ENCODE data around the gene MAP3K2.

Gene MAP3K2, protein sequence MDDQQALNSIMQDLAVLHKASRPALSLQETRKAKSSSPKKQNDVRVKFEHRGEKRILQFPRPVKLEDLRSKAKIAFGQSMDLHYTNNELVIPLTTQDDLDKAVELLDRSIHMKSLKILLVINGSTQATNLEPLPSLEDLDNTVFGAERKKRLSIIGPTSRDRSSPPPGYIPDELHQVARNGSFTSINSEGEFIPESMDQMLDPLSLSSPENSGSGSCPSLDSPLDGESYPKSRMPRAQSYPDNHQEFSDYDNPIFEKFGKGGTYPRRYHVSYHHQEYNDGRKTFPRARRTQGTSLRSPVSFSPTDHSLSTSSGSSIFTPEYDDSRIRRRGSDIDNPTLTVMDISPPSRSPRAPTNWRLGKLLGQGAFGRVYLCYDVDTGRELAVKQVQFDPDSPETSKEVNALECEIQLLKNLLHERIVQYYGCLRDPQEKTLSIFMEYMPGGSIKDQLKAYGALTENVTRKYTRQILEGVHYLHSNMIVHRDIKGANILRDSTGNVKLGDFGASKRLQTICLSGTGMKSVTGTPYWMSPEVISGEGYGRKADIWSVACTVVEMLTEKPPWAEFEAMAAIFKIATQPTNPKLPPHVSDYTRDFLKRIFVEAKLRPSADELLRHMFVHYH

DNA sequence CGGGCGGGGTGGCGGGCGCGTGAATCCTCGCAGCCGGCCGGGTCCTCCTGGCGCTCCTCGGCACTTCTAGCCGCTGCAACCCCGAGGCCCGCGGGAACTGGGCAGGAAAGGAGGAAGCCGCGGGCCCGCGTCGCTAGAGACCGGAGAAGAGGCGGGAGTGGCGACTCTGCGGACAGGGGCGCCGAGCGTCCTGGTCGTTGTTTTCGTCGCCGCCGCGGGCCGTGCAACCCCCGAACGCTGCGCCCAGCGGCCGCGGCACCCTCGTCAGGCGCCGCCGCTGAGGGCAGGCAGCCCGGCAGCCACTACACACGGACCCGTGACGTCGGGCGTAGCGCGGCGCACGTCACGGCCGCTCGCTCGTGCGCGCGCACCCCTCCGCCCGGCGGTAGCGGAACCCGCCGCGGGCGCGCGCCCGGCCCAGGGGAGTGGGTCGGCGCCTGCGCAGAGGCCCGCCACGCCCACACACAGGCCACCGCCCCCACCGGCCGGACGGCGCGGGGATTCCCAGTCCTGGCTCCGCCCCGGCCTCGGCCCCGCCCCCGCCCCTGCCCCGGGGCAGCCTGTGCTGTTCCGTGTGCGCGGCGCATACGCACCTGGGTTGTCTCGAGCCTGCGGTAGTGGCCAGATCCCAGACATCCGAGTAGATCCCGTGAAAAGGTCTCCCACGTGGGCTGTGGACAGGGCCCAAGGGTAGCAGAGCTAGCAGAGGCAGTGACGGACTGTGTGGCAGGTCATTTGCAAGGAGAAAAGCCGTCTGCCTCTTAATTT lies at the start of gene MAP3K2:
MAP3K2 (minus strand) TSS at position 321 of the 768 bp plus-strand sequence. CDS start 44,846 bp downstream, outside the sequence.
- Histone ChIP-seq H3K27me3 (ENCODE audit: control insufficient read depth, low read length) (no peaks in the 10 kb centered on the region), H3K27ac (ENCODE audit: low read depth, low read length) (peak within 1 kb of the TSS; percentile 83), H3K36me3 (ENCODE audit: control insufficient read depth, low read length) (peaks cover 10% of the 10 kb centered on the region), H4K20me1 (ENCODE audit: control insufficient read depth, insufficient read depth, low read depth, low read length) (peaks cover 11% of the 10 kb centered on the region), H3K4me2 (ENCODE audit: low read length) (peak within 1 kb of the TSS; percentile 86), H3K4me1 (ENCODE audit: control insufficient read depth, low read length) (peaks cover 61% of the 10 kb centered on the region), H3K79me2 (ENCODE audit: control insufficient read depth, low read length) (peaks cover 45% of the 10 kb centered on the region), H3K4me3 (ENCODE audit: low read length) (peak within 1 kb of the TSS; percentile 79), H3F3A (ENCODE audit: control insufficient read depth, insufficient read depth) (peaks cover 18% of the 10 kb centered on the region), H3K9me3 (ENCODE audit: control insufficient read depth, insufficient read depth, low read length) (no peaks in the 10 kb centered on the region), H3K9me2 (replicated peaks; ENCODE audit: control insufficient read depth, low read length) (no peaks in the 10 kb centered on the region)
- no peak for TF ChIP-seq EZH2phosphoT487 (IDR thresholded peaks at IDR 0.05; ENCODE audit: borderline replicate concordance, low read length)
- TF ChIP-seq, protein P1, sequence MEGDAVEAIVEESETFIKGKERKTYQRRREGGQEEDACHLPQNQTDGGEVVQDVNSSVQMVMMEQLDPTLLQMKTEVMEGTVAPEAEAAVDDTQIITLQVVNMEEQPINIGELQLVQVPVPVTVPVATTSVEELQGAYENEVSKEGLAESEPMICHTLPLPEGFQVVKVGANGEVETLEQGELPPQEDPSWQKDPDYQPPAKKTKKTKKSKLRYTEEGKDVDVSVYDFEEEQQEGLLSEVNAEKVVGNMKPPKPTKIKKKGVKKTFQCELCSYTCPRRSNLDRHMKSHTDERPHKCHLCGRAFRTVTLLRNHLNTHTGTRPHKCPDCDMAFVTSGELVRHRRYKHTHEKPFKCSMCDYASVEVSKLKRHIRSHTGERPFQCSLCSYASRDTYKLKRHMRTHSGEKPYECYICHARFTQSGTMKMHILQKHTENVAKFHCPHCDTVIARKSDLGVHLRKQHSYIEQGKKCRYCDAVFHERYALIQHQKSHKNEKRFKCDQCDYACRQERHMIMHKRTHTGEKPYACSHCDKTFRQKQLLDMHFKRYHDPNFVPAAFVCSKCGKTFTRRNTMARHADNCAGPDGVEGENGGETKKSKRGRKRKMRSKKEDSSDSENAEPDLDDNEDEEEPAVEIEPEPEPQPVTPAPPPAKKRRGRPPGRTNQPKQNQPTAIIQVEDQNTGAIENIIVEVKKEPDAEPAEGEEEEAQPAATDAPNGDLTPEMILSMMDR (IDR thresholded peaks at IDR 0.05; ENCODE audit: low read depth, low read length, poor library complexity, severe bottlenecking) = no peak

DNA sequence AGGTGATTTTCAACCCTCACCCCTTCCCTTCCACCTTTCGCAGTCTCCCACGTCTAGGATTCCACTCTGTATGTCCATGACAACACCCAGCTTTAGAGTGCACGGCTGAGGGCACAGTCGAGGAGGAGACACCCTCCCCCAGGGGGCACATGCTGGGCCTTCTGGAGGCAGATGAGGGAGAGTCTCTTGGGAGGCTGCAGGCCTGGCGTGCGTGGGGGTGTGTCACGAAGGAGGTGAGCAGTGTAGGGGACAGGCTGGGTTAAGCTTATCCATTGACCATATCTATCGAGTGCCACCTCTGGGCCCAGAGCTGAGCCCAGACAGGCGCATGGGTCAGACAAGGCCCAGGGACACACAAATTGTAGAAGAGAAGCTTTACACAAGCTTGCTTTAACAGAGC lies 49.3 kb upstream of the MAP3K2 start:
- Histone ChIP-seq H3K9me2 (replicated peaks; ENCODE audit: control insufficient read depth, low read length) (no peaks in the 10 kb centered on the region), H3K9me3 (ENCODE audit: control insufficient read depth, insufficient read depth, low read length) (no peaks in the 10 kb centered on the region), H3K4me2 (ENCODE audit: low read length) (no peak overlapping the region), H3K79me2 (ENCODE audit: control insufficient read depth, low read length) (no peaks in the 10 kb centered on the region), H3F3A (ENCODE audit: control insufficient read depth, insufficient read depth) (no peaks in the 10 kb centered on the region), H3K4me3 (ENCODE audit: low read length) (no peak overlapping the region), H3K4me1 (ENCODE audit: control insufficient read depth, low read length) (no peaks in the 10 kb centered on the region), H4K20me1 (ENCODE audit: control insufficient read depth, insufficient read depth, low read depth, low read length) (no peaks in the 10 kb centered on the region), H3K36me3 (ENCODE audit: control insufficient read depth, low read length) (no peaks in the 10 kb centered on the region), H3K27ac (ENCODE audit: low read depth, low read length) (no peak overlapping the region), H3K27me3 (ENCODE audit: control insufficient read depth, low read length) (no peaks in the 10 kb centered on the region)
- no peak for TF ChIP-seq EZH2phosphoT487 (IDR thresholded peaks at IDR 0.05; ENCODE audit: borderline replicate concordance, low read length)
- TF ChIP-seq, protein P1 (IDR thresholded peaks at IDR 0.05; ENCODE audit: low read depth, low read length, poor library complexity, severe bottlenecking) = no peak

DNA sequence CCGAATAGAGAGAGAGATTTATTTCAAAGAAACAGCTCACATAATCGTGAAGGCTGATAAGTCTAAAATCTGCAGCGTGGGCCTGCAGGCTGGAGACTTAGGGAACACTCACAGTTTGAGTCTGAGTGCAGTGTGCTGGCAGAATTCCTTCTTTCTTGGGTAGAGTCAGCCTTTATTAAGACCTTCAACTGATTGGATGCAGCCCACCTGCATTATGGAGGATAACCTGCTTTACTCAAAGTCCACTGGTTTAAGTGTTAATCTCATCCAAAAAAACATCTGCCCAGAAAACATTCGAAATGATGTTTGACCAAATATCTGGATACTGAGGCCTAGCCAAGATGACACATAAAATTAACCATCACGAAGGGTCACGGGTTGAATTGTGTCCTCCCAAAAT lies 46.7 kb upstream of the MAP3K2 start:
- H3F3A ChIP-seq (ENCODE audit: control insufficient read depth, insufficient read depth) = no peaks in the 10 kb centered on the region
- H3K4me3 ChIP-seq (ENCODE audit: low read length) = no peak overlapping the region
- H3K9me3 ChIP-seq (ENCODE audit: control insufficient read depth, insufficient read depth, low read length) = no peaks in the 10 kb centered on the region
- H3K36me3 ChIP-seq (ENCODE audit: control insufficient read depth, low read length) = no peaks in the 10 kb centered on the region
- no peaks in the 10 kb centered on the region for H3K9me2 ChIP-seq (replicated peaks; ENCODE audit: control insufficient read depth, low read length)
- H3K27me3 ChIP-seq (ENCODE audit: control insufficient read depth, low read length) = no peaks in the 10 kb centered on the region
- H3K27ac ChIP-seq (ENCODE audit: low read depth, low read length) = no peak overlapping the region
- TF ChIP-seq, protein P1 (IDR thresholded peaks at IDR 0.05; ENCODE audit: low read depth, low read length, poor library complexity, severe bottlenecking) = no peak
- no peak for TF ChIP-seq EZH2phosphoT487 (IDR thresholded peaks at IDR 0.05; ENCODE audit: borderline replicate concordance, low read length)
- no peaks in the 10 kb centered on the region for H3K79me2 ChIP-seq (ENCODE audit: control insufficient read depth, low read length)
- no peak overlapping the region for H3K4me2 ChIP-seq (ENCODE audit: low read length)
- H3K4me1 ChIP-seq (ENCODE audit: control insufficient read depth, low read length) = no peaks in the 10 kb centered on the region
- H4K20me1 ChIP-seq (ENCODE audit: control insufficient read depth, insufficient read depth, low read depth, low read length) = no peaks in the 10 kb centered on the region
